ENCODE data around the gene CYRIA.

Gene CYRIA

DNA sequence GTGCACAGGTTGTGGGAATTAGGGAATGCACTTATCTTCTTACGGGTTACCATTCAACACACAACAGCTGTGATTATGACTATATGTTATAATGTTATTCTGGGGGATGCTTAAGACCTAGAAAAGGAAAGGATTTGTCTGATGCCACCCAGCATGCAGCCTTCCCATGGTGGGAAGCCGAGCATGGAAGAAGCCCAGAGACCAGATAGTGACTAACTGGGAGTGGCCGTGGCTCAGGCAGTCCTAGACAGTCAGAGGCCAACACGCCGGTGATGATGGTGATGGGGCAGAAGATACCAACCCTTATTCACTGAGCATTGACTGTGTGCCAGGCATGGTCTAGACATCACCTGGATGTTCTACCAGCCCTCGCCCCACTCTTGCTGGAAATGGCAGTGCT lies 35.9 kb downstream of the CYRIA start:
- no peak for DNase-seq (ENCODE audit: low read depth in 3 of 3)

DNA sequence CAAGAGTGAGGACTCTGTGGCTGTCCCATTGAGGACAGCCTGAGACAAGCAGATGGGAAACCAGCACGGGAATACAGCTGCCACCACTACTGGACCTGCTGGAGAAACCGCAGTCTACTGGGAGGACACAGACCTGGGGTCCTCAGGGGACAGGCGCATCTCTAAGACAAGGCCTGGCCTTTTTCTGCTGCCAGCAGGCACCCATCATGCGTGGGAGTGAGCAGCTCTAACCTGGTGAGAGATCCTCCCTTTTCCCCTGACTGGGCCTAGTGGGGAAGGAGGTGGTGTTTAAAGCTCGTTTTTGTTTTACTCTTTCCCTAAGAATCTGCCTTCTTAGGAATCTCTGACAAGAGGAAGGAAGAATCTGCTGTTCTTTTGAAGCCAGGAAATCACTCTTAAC lies 36.6 kb downstream of the CYRIA start:
- no peak for DNase-seq (ENCODE audit: low read depth in 3 of 3)

DNA sequence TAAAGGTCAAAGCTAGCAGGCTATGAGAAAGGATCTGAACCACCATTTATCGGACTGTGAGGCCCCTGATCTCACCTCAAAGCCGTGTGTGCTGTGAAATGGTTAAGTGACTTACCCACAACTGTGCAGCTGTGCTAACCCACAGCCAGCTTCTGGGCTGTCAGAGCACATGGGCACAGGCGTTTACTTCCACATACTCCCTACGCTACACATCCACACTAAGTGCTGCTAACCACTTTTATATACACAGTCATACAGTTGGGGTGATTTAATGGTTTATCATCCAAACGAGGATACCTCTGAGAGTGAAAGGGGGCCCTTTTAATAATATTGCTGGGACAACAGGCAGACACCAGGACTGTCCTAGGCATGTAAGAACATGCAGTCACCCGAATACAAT lies 37.3 kb downstream of the CYRIA start:
- DNase-seq (ENCODE audit: low read depth in 3 of 3), result no peak

DNA sequence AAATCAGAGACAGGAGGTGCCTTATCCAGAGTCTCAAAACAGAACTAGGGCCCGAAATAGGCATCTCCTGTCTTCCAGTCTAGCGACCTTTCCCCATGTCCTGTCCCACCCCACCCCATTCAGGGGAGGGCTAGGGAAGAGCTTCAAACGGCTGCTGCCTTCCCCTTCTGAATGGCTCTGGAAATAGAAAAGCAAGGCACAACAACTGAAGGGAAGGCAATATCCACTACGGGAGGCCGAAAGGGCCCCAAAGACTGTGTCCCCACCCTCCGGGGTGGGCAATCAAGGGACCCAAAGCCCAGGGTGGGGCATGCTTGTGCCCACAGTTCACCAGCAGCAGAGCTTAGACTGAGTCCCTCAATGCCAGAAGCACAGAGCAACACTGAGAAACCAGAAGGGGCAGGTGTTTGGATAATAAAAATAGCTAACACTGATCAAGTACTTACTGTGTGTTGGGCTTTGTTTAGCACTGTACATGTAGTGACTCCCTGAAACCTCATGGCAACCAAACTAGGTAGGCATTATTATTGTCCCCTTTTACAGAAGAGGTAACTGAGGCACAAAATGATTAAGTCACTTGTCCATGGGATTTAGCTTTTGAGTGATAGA lies 38.5 kb downstream of the CYRIA start:
- DNase-seq (ENCODE audit: low read depth in 3 of 3), result no peak

DNA sequence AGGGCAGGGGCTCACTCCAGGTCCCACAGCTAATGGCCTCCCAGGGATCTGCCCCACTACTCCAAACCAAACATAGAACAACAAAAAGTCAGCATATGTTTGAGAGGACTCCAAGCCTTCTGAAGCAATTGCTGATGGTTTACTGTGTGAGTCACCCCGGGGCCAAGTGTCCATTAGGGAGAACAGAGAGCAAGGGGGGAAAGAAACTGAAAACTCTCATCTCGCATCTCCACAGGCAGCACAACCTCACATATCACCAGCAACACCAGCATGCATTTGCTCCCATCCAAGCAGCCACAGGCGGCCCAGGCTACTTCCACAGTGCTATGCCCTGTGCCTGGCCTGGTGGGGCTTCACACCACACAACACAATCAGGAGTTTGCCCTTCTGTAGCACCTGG lies 39.1 kb downstream of the CYRIA start:
- DNase-seq (ENCODE audit: low read depth in 3 of 3), result no peak

DNA sequence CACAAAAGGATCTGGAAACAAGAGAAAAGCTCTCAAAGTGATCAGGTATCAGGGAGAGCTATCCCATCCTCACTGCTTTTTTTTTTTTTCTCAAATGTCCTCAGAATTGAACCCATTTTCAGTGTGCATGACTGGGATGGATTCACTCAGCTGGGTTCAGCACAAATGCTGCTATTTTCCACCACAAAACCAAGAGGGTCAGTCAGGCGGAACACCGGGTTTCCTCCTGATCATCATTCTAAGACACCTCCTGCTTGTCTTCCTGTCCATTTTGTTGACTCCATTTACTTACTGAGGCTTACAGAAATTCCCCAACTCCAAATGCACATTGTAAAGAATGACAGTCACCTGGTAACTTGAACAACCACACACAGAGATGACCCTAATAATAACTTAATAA lies 39.9 kb downstream of the CYRIA start:
- DNase-seq (ENCODE audit: low read depth in 3 of 3), result no peak

DNA sequence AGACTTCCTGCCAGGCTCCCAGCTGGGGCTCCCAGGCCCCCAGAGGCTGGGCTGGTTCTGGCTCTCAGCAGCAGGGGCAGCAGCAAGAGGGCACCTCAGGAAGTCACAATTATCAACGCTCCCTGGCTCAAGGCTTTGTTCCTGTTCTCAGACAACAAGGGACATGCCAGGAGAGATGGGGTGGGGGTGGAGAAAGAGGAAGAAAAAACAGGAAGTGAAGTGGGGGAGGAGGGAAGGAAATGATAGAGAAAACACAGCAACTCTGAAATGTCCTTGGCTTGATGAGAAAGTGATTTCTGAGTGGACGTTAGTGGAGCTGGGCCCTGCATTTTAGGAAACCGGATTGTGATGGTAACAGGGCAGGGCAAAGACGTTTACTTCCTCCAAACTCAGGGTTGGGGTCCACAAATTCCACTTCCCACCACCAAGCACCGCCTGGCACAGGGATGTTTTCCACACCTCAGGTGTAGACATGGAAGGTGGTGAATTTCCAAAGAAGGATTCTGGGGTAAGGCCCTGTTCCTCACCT lies 40.4 kb downstream of the CYRIA start:
- no peak for DNase-seq (ENCODE audit: low read depth in 3 of 3)

DNA sequence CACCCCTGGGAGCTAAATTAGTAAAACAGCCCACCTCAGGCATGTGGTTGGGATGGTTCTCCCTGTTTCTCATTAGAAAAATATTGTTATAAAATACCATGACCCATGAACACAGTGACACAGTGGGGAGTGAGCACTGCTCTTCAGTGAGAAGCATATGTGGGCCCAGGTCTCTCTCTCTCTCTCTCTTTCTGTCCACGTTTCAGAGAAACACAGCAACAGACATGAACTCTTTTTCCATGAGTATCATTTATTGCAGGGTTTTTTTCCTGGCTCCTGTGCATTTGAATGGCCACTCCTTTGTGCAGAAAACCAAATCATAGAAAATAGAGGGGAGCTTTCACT lies 41.2 kb downstream of the CYRIA start:
- no peak for DNase-seq (ENCODE audit: low read depth in 3 of 3)

DNA sequence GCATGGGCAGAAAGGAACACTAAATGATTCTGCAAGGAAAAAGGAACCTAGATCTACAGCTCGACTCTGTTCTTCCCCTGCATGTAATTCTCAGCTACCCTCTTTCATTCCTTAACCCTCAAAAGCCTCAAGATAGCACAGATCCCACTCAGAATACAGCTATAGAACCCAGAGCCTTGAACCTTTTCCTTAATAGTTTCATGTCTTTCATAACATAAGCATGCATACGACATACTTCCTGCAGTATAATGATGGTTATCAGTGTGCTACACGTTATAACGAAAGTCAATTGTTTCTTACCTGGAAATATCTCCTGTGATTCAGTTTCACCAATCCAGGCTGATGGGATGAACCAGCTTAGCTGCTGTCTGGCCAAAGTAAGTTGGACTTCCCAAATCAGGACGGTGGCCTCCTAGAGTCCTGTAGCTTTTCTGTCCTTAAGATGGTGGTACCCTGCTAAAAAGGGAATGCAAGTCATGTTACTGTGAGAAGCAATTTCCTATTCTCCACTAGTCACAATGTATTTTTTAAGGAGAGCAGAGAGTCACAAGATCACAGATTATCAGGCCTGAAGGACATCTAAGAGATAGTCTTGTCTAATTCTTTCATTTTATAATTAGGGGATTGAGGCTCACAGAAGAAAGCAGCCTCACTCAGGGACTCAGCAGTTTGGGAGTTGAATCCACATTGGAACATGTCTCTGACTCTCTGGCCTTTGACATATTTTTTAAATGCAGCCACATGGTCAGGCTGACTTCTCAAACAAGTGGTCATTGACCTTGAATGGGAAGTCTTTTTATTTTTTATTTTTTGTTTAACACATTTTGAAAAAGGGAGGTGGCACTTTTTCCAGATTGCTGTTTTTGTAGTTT lies 41.8 kb downstream of the CYRIA start:
- no peak for DNase-seq (ENCODE audit: low read depth in 3 of 3)

DNA sequence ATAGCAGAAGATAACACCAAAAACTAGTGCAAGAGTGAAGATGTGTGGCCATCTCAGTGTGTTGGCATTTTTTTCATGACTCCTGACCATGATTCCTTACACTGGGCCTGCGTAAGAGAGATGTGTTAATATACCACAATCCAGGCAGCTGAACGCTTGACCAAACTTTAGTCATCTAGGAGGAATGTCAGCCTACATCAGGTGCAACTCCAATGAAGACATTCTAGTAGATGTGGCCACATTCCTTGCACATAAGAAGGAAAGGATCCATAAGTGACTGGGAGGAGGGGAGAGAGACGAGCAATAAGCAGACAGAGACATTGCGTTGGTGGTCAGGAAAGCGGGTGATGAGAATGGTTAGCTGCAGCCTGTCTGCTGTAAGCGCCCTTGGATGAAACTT lies 42.6 kb downstream of the CYRIA start:
- no peak for DNase-seq (ENCODE audit: low read depth in 3 of 3)

DNA sequence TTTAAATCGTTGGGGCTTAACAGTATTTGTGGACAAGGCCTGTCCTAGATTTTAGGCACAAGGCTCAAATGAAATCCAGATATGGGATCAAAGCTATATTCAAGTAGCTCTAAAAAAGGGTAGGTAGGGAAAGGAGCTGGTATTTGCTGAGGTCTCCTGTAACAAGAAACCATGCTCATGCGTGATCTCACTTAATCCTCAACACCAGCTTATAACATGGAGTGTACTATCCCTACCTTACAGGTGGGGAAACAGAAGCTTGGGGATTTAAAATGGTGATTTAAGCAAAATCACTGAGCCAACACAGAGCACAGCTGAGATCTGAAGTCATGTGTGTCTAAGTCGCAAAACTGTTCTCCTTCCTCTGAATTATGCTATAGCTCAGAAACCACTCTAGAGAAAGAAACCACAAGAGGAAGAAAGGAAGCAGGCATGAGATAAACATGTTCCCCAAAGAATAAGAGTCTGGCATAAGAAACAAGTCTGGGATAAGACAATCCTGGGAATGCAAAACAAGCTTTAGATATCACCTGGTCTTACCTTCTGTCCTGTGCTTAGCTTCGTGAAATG lies 43.1 kb downstream of the CYRIA start:
- DNase-seq (ENCODE audit: low read depth in 3 of 3), result no peak

DNA sequence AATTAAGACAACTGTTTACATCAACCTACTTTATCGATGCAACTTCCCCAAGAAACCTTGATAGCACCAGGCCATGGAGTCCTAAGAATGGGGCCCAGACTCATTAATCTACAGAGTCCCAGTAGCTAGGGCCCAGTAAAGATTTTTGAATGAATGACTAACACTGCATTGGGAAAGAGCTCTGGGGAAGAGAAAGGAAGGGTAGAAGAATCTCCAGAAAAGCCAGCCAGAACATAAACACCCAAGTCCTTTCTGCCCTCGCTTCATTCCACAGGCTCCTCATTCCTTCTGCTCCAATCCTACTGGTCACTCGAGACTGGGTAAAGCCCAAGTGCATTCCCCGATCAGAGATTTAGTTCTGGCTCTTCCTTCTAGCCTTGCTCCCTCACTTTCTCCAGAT lies 44.3 kb downstream of the CYRIA start:
- DNase-seq (ENCODE audit: low read depth in 3 of 3), result no peak

DNA sequence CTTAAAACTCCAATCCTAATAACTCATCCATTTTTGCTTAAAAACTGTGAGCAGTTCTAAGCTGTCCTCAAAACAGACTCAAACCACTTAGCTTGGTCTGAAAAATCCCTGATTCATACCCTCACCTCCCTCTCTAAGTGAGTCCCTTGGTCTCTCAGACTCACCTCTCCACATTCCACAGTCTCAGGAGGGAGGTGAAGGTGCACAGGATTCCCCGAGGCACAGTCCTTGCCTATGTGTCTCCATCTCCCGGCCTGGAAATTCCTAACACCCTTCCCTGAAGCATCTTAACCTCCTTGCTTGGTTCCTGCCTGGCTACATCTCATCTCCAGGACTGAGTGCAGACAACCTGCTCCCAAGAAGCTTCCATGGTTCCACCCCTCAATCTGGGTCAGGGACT lies 45.0 kb downstream of the CYRIA start:
- no peak for DNase-seq (ENCODE audit: low read depth in 3 of 3)

DNA sequence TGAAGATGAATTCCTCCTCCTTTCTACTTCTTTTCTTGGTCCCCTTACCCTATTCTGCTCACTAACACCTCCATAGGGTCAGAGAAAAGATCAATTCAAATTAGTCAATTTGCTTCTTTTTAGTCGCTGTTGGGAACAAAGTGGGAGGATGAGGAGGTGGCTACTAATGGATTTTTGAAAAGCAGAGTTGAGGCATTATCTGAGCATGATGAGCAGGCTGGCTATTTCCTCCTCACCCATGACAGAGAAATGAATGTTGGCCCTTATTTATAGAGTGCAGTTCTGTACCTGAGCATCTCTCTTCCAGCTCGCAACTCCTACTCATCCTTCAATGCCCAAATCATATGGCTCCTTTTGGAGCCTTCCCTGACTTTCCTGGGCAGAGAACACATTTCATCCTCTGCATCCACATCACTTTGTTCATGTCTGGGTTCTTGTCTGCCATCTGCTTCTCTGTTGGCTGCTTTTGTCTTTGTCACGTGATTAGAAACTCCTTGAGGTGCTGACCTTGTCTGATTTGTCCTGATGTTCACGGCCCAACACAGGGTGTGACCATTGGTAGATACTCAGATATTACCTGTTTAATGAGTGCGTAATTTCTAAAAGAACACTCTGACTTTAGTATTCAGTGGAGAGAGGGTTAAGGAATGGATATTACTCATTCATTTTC lies 45.9 kb downstream of the CYRIA start:
- DNase-seq (ENCODE audit: low read depth in 3 of 3), result no peak

DNA sequence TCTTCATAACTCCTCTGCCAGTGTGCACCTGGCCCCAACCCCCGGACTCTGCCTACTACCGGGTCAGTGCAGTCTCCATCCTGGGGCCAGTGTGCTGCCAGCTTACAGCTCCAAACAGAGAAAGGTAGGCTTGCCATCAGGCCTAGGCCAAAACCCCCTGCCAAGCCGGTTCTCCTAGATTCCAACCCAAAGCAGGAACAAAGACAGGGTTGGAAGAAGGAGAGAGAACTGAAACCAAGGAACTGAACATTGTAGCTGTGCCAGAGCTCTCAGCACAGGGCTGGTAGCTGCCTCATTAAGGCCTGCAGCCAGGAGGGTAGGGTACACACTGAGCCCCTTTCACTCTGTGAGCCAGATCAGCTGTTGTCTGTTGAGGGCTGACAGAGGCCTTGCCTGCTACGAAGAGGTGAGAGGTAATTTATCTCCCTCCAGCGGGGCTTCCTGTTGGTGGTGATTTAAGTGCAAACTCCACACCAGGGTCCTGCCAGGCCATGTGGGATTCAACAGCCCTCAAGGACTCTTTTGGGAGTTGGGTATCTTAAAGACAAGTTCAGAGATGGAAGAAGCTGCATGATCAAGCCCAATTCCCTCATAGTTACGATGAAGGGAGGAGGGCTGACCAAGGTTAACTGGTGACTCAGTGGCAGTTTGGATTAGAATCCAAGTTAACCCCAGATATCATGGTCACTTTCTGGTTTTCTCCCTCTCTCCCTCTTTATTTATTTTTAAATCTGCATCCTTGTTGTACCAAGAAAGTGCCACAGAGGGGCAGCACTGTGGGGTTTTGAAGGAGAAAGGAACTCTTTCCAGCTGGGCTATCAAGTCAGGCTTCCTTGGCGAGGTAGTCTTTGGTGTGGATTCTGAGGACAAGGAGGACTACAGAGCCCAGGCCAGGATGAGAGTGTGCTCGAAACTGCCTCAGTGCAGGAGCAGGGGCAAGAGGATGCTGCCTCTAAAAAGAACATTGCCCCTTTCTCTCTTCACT lies 48.1 kb downstream of the CYRIA start:
- no peak for DNase-seq (ENCODE audit: low read depth in 3 of 3)

Data from stimulated activated CD4-positive, alpha-beta T cell treated with anti-CD3 and anti-CD28 coated beads, TNF-alpha, amount 100 ng/mL, for 4 hours (primary cell).